ENCODE measurements around the gene MFN2.
"Not testable (repeated sequence)": the region's sequence is repeated elsewhere in the genome, so short reads cannot be mapped to it uniquely, and the experiment has no call there.

Gene MFN2

DNA sequence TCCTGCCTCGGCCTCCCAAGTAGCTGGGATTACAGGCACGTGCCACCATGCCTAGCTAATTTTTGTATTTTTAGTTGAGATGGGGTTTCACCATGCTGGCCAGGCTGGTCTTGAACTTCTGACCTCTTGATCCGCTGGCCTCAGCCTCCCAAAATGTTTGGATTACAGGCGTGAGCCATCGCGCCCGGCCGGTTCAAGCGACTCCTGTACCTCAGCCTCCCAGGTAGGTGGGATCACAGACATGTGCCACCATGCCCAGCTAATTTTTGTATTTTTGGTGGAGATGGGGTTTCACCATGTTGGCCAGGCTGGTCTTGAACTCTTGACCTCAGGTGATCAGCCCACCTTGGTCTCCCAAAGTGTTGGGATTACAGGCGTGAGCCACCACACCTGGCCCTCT is 44.5 kb upstream of the MFN2 start:
- H3K56ac ChIP-seq (ENCODE audit: low read length), result peak overlapping the region; percentile 25
- H3K23ac ChIP-seq (ENCODE audit: low read length); H2AK5ac ChIP-seq (ENCODE audit: low read length); H3K27ac ChIP-seq (ENCODE audit: low read depth, low read length); H4K8ac ChIP-seq (ENCODE audit: low read depth, low read length); H3K79me2 ChIP-seq (ENCODE audit: control insufficient read depth, insufficient read depth, low read length); H2BK120ac ChIP-seq (ENCODE audit: low read depth, low read length); H4K5ac ChIP-seq (ENCODE audit: low read length); H3K4me3 ChIP-seq (ENCODE audit: low read length); H3K36me3 ChIP-seq (ENCODE audit: control insufficient read depth, insufficient read depth, low read length); H3K4ac ChIP-seq (ENCODE audit: low read depth, low read length); H3K18ac ChIP-seq (ENCODE audit: low read length); H3K9ac ChIP-seq (ENCODE audit: low read length); H2BK5ac ChIP-seq (ENCODE audit: low read length); H3K79me1 ChIP-seq (ENCODE audit: low read length); H3K27me3 ChIP-seq (ENCODE audit: insufficient read depth, low read length, poor library complexity); H3K4me1 ChIP-seq (ENCODE audit: control insufficient read depth, low read depth, low read length); H2BK15ac ChIP-seq (replicated peaks; ENCODE audit: low read depth); H3K4me2 ChIP-seq (ENCODE audit: low read length); DNase-seq: not testable (repeated sequence)
- no CpG with 5 or more reads among the region's 10 CpGs for WGBS (ENCODE audit: extremely low coverage, insufficient coverage, low lambda C conversion rate)

DNA sequence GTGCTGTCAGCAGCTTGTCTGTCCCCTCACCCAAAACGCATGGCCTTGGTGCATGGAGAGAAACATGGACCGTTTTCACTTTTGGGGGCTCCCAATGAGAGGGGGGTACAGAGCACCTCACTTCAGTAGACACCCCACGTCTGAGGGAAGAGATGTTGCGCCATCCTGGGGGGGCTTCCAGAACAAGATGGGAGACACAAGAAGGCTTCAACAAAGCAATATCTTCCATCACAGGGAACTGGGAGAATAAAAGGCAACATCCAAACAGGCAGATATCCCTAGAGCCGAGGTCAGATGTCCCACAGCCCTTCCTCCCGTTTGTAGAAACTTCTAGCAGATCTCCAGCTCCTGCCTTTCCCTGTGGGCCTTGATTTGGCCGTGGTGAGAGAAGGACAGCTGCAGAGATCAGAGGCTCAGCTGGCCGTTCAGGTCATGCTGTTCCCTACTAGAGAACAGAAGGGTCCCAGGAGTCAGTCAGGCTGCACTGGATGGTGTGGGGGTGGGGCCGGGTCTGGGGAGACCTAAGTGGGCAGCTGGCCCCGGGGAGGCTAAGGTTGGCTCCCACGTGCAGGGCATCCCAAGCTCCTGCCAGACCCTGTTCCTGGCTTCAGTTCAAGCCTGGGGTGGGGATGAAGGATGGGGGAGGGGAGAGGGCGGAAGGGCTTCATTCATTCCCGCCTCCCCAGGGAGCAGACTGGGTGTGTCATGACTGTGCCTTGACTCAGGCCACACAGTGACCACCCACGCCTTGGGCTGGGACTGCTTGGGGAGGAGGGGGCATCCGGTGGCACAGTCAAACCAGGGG is 41.3 kb upstream of the MFN2 start:
- H4K8ac ChIP-seq (ENCODE audit: low read depth, low read length), result no peak overlapping the region
- no peak overlapping the region for H4K5ac ChIP-seq (ENCODE audit: low read length)
- H3K79me1 ChIP-seq (ENCODE audit: low read length), result peaks cover 9% of the 10 kb centered on the region
- no peak overlapping the region for H2AK5ac ChIP-seq (ENCODE audit: low read length)
- no CpG with 5 or more reads among the region's 15 CpGs for WGBS (ENCODE audit: extremely low coverage, insufficient coverage, low lambda C conversion rate)
- no peak overlapping the region for H3K4me3 ChIP-seq (ENCODE audit: low read length)
- peaks cover 3% of the 10 kb centered on the region for H3K79me2 ChIP-seq (ENCODE audit: control insufficient read depth, insufficient read depth, low read length)
- no peak overlapping the region for H3K4me2 ChIP-seq (ENCODE audit: low read length)
- no peak overlapping the region for H3K18ac ChIP-seq (ENCODE audit: low read length)
- H3K56ac ChIP-seq (ENCODE audit: low read length), result peak overlapping the region; percentile 56
- no peak overlapping the region for H2BK120ac ChIP-seq (ENCODE audit: low read depth, low read length)
- peak overlapping the region; percentile 94 for H3K23ac ChIP-seq (ENCODE audit: low read length)
- H3K4ac ChIP-seq (ENCODE audit: low read depth, low read length), result peak overlapping the region; percentile 0
- H3K27ac ChIP-seq (ENCODE audit: low read depth, low read length), result no peak overlapping the region
- H3K36me3 ChIP-seq (ENCODE audit: control insufficient read depth, insufficient read depth, low read length), result no peaks in the 10 kb centered on the region
- no peaks in the 10 kb centered on the region for H3K27me3 ChIP-seq (ENCODE audit: insufficient read depth, low read length, poor library complexity)
- H3K9ac ChIP-seq (ENCODE audit: low read length), result peak overlapping the region; percentile 45
- no peak for DNase-seq
- no peak overlapping the region for H2BK15ac ChIP-seq (replicated peaks; ENCODE audit: low read depth)
- H2BK5ac ChIP-seq (ENCODE audit: low read length), result no peak overlapping the region
- peaks cover 10% of the 10 kb centered on the region for H3K4me1 ChIP-seq (ENCODE audit: control insufficient read depth, low read depth, low read length)

DNA sequence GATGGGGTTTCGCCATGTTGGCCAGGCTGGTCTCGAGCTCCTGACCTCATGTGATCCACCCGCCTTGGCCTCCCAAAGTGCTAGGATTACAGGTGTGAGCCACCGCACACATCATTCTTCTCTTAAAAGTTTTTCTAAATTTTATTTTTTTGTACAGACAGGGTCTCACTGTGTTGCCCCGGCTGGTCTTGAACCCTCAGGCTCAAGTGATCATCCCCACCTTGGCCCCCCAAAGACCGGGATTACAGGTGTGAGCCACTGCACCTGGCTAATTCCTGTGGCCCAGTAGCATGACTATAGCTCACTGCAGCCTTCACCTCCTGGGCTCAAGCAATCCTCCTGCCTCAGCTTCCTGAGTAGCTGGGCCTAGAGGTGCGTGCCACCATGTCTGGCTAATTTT is 40.5 kb upstream of the MFN2 start:
- H2BK120ac ChIP-seq (ENCODE audit: low read depth, low read length); H4K8ac ChIP-seq (ENCODE audit: low read depth, low read length); H3K9ac ChIP-seq (ENCODE audit: low read length); DNase-seq; H3K18ac ChIP-seq (ENCODE audit: low read length); H3K79me1 ChIP-seq (ENCODE audit: low read length); H3K4me1 ChIP-seq (ENCODE audit: control insufficient read depth, low read depth, low read length); H4K5ac ChIP-seq (ENCODE audit: low read length); H3K27me3 ChIP-seq (ENCODE audit: insufficient read depth, low read length, poor library complexity); H3K56ac ChIP-seq (ENCODE audit: low read length); H2AK5ac ChIP-seq (ENCODE audit: low read length); H3K27ac ChIP-seq (ENCODE audit: low read depth, low read length); H3K36me3 ChIP-seq (ENCODE audit: control insufficient read depth, insufficient read depth, low read length); H3K4me2 ChIP-seq (ENCODE audit: low read length); H2BK15ac ChIP-seq (replicated peaks; ENCODE audit: low read depth); H3K4ac ChIP-seq (ENCODE audit: low read depth, low read length); H3K79me2 ChIP-seq (ENCODE audit: control insufficient read depth, insufficient read depth, low read length); H3K4me3 ChIP-seq (ENCODE audit: low read length); H2BK5ac ChIP-seq (ENCODE audit: low read length); H3K23ac ChIP-seq (ENCODE audit: low read length): not testable (repeated sequence)
- no CpG with 5 or more reads among the region's 7 CpGs for WGBS (ENCODE audit: extremely low coverage, insufficient coverage, low lambda C conversion rate)

DNA sequence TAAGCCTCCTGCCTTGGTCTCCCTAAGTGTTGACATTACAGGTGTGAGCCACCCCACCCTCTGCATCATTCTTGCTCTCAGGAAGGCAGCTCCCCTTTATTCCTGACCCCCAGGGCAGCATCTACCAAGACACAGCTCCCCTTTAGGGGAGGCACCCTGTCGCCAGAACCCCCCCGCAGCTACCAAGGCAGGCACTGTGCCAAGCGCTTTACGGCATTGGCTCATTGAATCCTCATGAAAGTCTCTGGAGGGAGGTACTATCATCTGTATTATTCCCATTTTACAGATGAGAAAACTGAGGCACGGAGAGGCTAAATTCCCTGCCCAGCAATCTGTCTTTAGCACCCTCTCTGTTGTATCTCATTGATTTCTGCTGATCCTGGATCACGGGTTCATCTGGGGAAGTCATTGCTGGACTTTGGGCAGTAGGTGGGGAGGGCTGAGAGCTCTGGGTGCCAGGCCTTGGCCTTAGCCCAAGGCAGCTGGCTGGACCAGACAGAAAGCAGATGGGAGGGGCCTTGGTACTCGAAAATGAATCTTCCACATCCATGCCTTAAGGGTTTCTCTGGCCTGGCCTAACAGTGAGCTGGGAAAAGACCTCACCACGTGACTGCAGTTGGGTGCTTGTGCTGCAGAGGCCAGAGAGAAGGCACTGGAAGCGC is 39.9 kb upstream of the MFN2 start:
- Histone ChIP-seq H3K23ac (ENCODE audit: low read length) (no peak overlapping the region), H3K27me3 (ENCODE audit: insufficient read depth, low read length, poor library complexity) (no peaks in the 10 kb centered on the region), H3K36me3 (ENCODE audit: control insufficient read depth, insufficient read depth, low read length) (no peaks in the 10 kb centered on the region), H2BK15ac (replicated peaks; ENCODE audit: low read depth) (no peak overlapping the region), H2BK120ac (ENCODE audit: low read depth, low read length) (no peak overlapping the region), H4K8ac (ENCODE audit: low read depth, low read length) (no peak overlapping the region), H3K4me3 (ENCODE audit: low read length) (no peak overlapping the region), H3K4ac (ENCODE audit: low read depth, low read length) (no peak overlapping the region), H3K4me2 (ENCODE audit: low read length) (no peak overlapping the region), H2AK5ac (ENCODE audit: low read length) (no peak overlapping the region), H3K56ac (ENCODE audit: low read length) (no peak overlapping the region), H4K5ac (ENCODE audit: low read length) (no peak overlapping the region), H3K9ac (ENCODE audit: low read length) (no peak overlapping the region), H3K27ac (ENCODE audit: low read depth, low read length) (no peak overlapping the region), H3K79me2 (ENCODE audit: control insufficient read depth, insufficient read depth, low read length) (peaks cover 2% of the 10 kb centered on the region), H3K4me1 (ENCODE audit: control insufficient read depth, low read depth, low read length) (peaks cover 7% of the 10 kb centered on the region), H2BK5ac (ENCODE audit: low read length) (no peak overlapping the region), H3K18ac (ENCODE audit: low read length) (no peak overlapping the region), H3K79me1 (ENCODE audit: low read length) (peaks cover 6% of the 10 kb centered on the region)
- DNase-seq, result peak; percentile 34
- no CpG with 5 or more reads among the region's 9 CpGs for WGBS (ENCODE audit: extremely low coverage, insufficient coverage, low lambda C conversion rate)

DNA sequence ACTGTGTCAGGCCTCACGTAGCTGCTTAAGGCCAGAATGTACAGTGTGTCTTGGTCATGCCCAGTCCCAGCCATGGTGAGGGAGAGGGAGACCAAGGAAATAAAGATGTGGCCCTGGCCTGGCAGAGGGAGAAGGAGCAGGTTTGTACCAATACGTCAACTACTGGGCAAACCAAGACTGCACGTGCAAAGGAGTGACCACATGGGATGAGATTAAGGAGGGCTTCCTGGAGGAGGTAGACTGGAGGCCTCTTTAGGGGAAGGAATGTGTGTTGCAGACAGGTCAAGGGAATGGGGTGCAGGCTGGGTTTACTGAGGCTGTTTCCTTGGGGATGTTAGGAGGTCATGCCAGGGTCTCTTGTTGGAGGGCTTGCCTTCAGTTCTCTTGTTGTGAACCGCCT is 38.0 kb upstream of the MFN2 start:
- H3K27ac ChIP-seq (ENCODE audit: low read depth, low read length), result no peak overlapping the region
- no peaks in the 10 kb centered on the region for H3K27me3 ChIP-seq (ENCODE audit: insufficient read depth, low read length, poor library complexity)
- no peak overlapping the region for H2AK5ac ChIP-seq (ENCODE audit: low read length)
- WGBS (ENCODE audit: extremely low coverage, insufficient coverage, low lambda C conversion rate), result no CpG with 5 or more reads among the region's 4 CpGs
- H2BK120ac ChIP-seq (ENCODE audit: low read depth, low read length), result no peak overlapping the region
- no peak overlapping the region for H2BK5ac ChIP-seq (ENCODE audit: low read length)
- no peak overlapping the region for H3K4ac ChIP-seq (ENCODE audit: low read depth, low read length)
- no peak overlapping the region for H4K5ac ChIP-seq (ENCODE audit: low read length)
- DNase-seq, result no peak
- H3K23ac ChIP-seq (ENCODE audit: low read length), result no peak overlapping the region
- H3K79me2 ChIP-seq (ENCODE audit: control insufficient read depth, insufficient read depth, low read length), result peaks cover 2% of the 10 kb centered on the region
- no peak overlapping the region for H3K9ac ChIP-seq (ENCODE audit: low read length)
- H4K8ac ChIP-seq (ENCODE audit: low read depth, low read length), result no peak overlapping the region
- no peaks in the 10 kb centered on the region for H3K36me3 ChIP-seq (ENCODE audit: control insufficient read depth, insufficient read depth, low read length)
- H3K4me1 ChIP-seq (ENCODE audit: control insufficient read depth, low read depth, low read length), result peaks cover 7% of the 10 kb centered on the region
- H3K4me3 ChIP-seq (ENCODE audit: low read length), result no peak overlapping the region
- no peak overlapping the region for H3K18ac ChIP-seq (ENCODE audit: low read length)
- H3K56ac ChIP-seq (ENCODE audit: low read length), result no peak overlapping the region
- no peak overlapping the region for H2BK15ac ChIP-seq (replicated peaks; ENCODE audit: low read depth)
- peaks cover 4% of the 10 kb centered on the region for H3K79me1 ChIP-seq (ENCODE audit: low read length)
- no peak overlapping the region for H3K4me2 ChIP-seq (ENCODE audit: low read length)
